Activated CD4-positive, CD25-positive, alpha-beta regulatory T cell treated with anti-CD3 and anti-CD28 coated beads, Interleukin-2, amount 50 U/mL, for 16 hours (primary cell): ENCODE data around the gene ARHGAP35.
"Not testable (repeated sequence)": the region's sequence is repeated elsewhere in the genome, so short reads cannot be mapped to it uniquely, and the experiment has no call there.

ENCODE experiments used
- DNase-seq: peaks from one replicate; pipeline ENCODE4 v3.0.0-alpha.2; 2020; ENCODE audit warnings: low read depth, low spot score

Gene ARHGAP35

GRCh38 chr19:46844067-46844489 lies 16.7 kb upstream of the ARHGAP35 start:
- no peak for DNase-seq

- no peak for DNase-seq
These were observed 14.8 kb upstream of the ARHGAP35 start for GRCh38 chr19:46845959-46846459.

- no peak for DNase-seq
These were observed 13.3 kb upstream of the ARHGAP35 start for GRCh38 chr19:46847528-46847927.

GRCh38 chr19:46848389-46848788 lies 12.4 kb upstream of the ARHGAP35 start:
- no peak for DNase-seq

GRCh38 chr19:46849610-46850009 lies 11.2 kb upstream of the ARHGAP35 start:
- DNase-seq = no peak

GRCh38 chr19:46850228-46851203 lies 10.3 kb upstream of the ARHGAP35 start, which contains the start of gene AP2S1:
Gene AP2S1, minus strand, starts transcription at chr19:46850846. Its CDS starts 80 bp downstream, at chr19:46850766.
- peak; percentile 93 for DNase-seq

GRCh38 chr19:46852830-46853229 lies 8.0 kb upstream of the ARHGAP35 start:
- DNase-seq = no peak

- not testable (repeated sequence) for DNase-seq
These were observed 6.1 kb upstream of the ARHGAP35 start for GRCh38 chr19:46854698-46855097.

- DNase-seq = peak; percentile 83
These were observed 4.5 kb upstream of the ARHGAP35 start for GRCh38 chr19:46856062-46857022.

- DNase-seq = no peak
These were observed 1.1 kb upstream of the ARHGAP35 start for GRCh38 chr19:46859637-46860124.

GRCh38 chr19:46860125-46860845 lies 512 bp upstream of the ARHGAP35 start:
- DNase-seq = peak; percentile 88

GRCh38 chr19:46861691-46862502 lies 1.1 kb downstream of the ARHGAP35 start:
- DNase-seq = no peak

GRCh38 chr19:46862503-46862834 lies 1.7 kb downstream of the ARHGAP35 start:
- DNase-seq = no peak

- no peak for DNase-seq
These were observed 2.3 kb downstream of the ARHGAP35 start for GRCh38 chr19:46862974-46863632.

GRCh38 chr19:46863818-46864629 lies 3.2 kb downstream of the ARHGAP35 start:
- DNase-seq = no peak

- DNase-seq = no peak
These were observed 5.8 kb downstream of the ARHGAP35 start for GRCh38 chr19:46866407-46867136.

- no peak for DNase-seq
These were observed 6.4 kb downstream of the ARHGAP35 start for GRCh38 chr19:46867170-46867569.
